ENCODE measurements around the gene ADIPOR1.
"Not testable (repeated sequence)": the region's sequence is repeated elsewhere in the genome, so short reads cannot be mapped to it uniquely, and the experiment has no call there.

ADIPOR1 gene

DNA sequence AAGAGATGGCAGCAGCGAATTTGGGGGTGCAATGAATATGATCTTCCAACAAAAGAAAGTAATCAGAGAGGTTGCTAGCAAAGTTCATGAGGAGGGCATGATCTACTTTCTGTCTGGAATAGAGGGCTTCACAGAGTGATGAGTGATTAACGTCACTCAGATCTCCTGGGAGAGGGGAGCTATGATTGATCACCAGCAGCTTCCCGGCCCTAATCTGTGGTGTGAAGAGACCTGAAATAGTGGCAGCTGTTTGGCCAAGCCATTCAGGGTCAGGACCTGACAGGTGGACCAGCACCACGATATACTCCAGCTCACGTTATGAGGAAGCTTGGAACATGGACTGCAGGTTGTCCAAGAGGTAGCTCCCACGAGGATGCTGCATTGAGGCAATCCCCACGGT, 29.1 kb upstream of the ADIPOR1 start:
- Histone ChIP-seq H3K79me1 (ENCODE audit: low read depth, low read length) (no peaks in the 10 kb centered on the region), H3K36me3 (replicated peaks in 1 of 2; ENCODE audit: control insufficient read depth in 2 of 2, insufficient read depth in 2 of 2, low read length in 2 of 2) (no peaks in the 10 kb centered on the region), H2BK5ac (ENCODE audit: low read length) (no peak overlapping the region), H3K18ac (ENCODE audit: low read length) (no peak overlapping the region), H3K23ac (ENCODE audit: low read depth, low read length, poor library complexity) (no peak overlapping the region), H2AK5ac (ENCODE audit: low read depth, low read length) (no peak overlapping the region), H3K4ac (ENCODE audit: low read length) (no peak overlapping the region), H2AFZ (ENCODE audit: low read length) (no peak overlapping the region), H3K9ac (ENCODE audit: low read depth, low read length, poor library complexity) (no peak overlapping the region), H3K14ac (ENCODE audit: low read length) (no peak overlapping the region), H3K4me2 (ENCODE audit: insufficient read depth, low read length, poor library complexity, severe bottlenecking) (no peak overlapping the region), H3K4me3 (ENCODE audit: low read length in 2 of 2) (no peak overlapping the region), H4K91ac (ENCODE audit: low read depth, low read length, poor library complexity) (no peak overlapping the region), H4K8ac (ENCODE audit: low read depth, low read length) (no peak overlapping the region), H2BK15ac (ENCODE audit: low read length) (no peak overlapping the region), H3K27ac (replicated peaks; ENCODE audit: low read length) (no peak overlapping the region), H2BK12ac (ENCODE audit: low read length) (no peak overlapping the region), H2BK120ac (ENCODE audit: low read depth, low read length) (no peak overlapping the region), H3K27me3 (ENCODE audit: control insufficient read depth in 3 of 3, insufficient read depth in 3 of 3, low read depth in 1 of 3, low read length in 3 of 3) (peaks cover 0 to 54% (median 3%) of the 10 kb centered on the region in 3 experiments), H3K9me3 (replicated peaks in 1 of 2; ENCODE audit: control insufficient read depth in 2 of 2, insufficient read depth in 1 of 2, low read depth in 1 of 2, low read length in 2 of 2) (no peaks in the 10 kb centered on the region), H3K4me1 (ENCODE audit: control insufficient read depth in 2 of 2, insufficient read depth in 1 of 2, low read depth in 1 of 2, low read length in 2 of 2) (no peaks in the 10 kb centered on the region)
- no peak for DNase-seq (ENCODE audit: low spot score)
- no CpG with 5 or more reads among the region's 7 CpGs for WGBS, 2 donors (ENCODE audit: extremely low coverage in 2 of 2, insufficient read length in 2 of 2, insufficient replicate concordance in 1 of 2)

DNA sequence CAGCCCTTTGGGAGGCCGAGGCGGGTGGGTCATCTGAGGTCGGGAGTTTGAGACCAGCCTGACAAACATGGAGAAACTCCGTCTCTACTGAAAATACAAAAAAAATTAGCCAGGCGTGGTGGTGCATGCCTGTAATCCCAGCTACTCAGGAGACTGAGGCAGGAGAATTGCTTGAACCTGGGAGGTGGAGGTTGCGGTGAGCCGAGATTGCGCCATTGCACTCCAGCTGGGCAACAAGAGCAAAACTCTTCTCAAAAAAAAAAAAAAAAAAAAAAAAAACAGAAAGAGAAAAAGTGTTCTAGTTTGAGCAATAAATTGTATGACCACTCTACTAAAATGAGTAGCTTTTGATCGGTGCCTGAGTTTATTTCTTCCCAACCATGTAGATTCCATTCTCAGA, 28.0 kb upstream of the ADIPOR1 start:
- H2AFZ ChIP-seq (ENCODE audit: low read length); H2BK5ac ChIP-seq (ENCODE audit: low read length); DNase-seq (ENCODE audit: low spot score); H3K14ac ChIP-seq (ENCODE audit: low read length); H3K4me3 ChIP-seq (ENCODE audit: low read length in 2 of 2); H3K23ac ChIP-seq (ENCODE audit: low read depth, low read length, poor library complexity); H3K79me1 ChIP-seq (ENCODE audit: low read depth, low read length); H2BK15ac ChIP-seq (ENCODE audit: low read length); H3K9me3 ChIP-seq (replicated peaks in 1 of 2; ENCODE audit: control insufficient read depth in 2 of 2, insufficient read depth in 1 of 2, low read depth in 1 of 2, low read length in 2 of 2); H3K9ac ChIP-seq (ENCODE audit: low read depth, low read length, poor library complexity); H3K4ac ChIP-seq (ENCODE audit: low read length); H3K27ac ChIP-seq (replicated peaks; ENCODE audit: low read length); H3K18ac ChIP-seq (ENCODE audit: low read length); H2AK5ac ChIP-seq (ENCODE audit: low read depth, low read length); H3K4me1 ChIP-seq (ENCODE audit: control insufficient read depth in 2 of 2, insufficient read depth in 1 of 2, low read depth in 1 of 2, low read length in 2 of 2); H3K4me2 ChIP-seq (ENCODE audit: insufficient read depth, low read length, poor library complexity, severe bottlenecking); H2BK120ac ChIP-seq (ENCODE audit: low read depth, low read length); H4K91ac ChIP-seq (ENCODE audit: low read depth, low read length, poor library complexity); H3K36me3 ChIP-seq (replicated peaks in 1 of 2; ENCODE audit: control insufficient read depth in 2 of 2, insufficient read depth in 2 of 2, low read length in 2 of 2); H2BK12ac ChIP-seq (ENCODE audit: low read length); H4K8ac ChIP-seq (ENCODE audit: low read depth, low read length): not testable (repeated sequence)
- peaks cover 0 to 49% (median 1%) of the 10 kb centered on the region in 3 experiments for H3K27me3 ChIP-seq (ENCODE audit: control insufficient read depth in 3 of 3, insufficient read depth in 3 of 3, low read depth in 1 of 3, low read length in 3 of 3)
- no CpG with 5 or more reads among the region's 9 CpGs for WGBS, 2 donors (ENCODE audit: extremely low coverage in 2 of 2, insufficient read length in 2 of 2, insufficient replicate concordance in 1 of 2)

DNA sequence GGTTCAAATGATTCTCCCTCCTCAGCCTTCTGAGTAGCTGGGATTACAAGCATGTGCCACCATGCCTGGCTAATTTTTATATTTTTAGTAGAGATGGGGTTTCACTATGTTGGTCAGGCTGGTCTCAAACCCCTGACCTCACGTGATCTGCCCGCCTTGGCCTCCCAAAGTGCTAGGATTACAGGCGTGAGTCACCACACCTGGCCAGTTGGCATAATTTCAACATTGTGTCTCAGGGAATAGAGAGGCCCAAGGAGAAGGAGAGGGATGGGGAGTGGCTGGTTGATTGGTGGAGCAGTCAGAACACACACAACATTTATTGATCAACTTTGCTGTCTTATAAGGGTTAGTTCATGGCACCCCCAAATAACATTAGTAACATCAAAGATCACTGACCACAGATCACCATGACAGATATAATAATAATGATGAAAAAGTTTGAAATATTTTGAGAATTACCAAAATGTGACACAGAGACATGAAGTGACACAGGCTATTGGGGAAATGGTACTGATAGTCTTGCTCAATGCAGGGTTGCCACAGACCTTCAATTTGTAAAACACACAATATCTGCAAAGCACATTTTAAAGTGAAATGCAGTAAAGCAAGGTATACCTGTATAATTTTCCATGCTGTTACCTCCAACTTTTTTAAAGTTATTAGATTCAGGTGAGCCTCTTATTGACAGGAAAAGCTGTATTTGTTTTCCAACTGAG, 24.8 kb upstream of the ADIPOR1 start:
- Histone ChIP-seq H3K14ac (ENCODE audit: low read length) (no peak overlapping the region), H3K27ac (replicated peaks; ENCODE audit: low read length) (no peak overlapping the region), H3K23ac (ENCODE audit: low read depth, low read length, poor library complexity) (no peak overlapping the region), H4K91ac (ENCODE audit: low read depth, low read length, poor library complexity) (no peak overlapping the region), H3K4me1 (ENCODE audit: control insufficient read depth in 2 of 2, insufficient read depth in 1 of 2, low read depth in 1 of 2, low read length in 2 of 2) (no peaks in the 10 kb centered on the region), H2AK5ac (ENCODE audit: low read depth, low read length) (no peak overlapping the region), H3K9ac (ENCODE audit: low read depth, low read length, poor library complexity) (no peak overlapping the region), H2AFZ (ENCODE audit: low read length) (no peak overlapping the region), H3K4me2 (ENCODE audit: insufficient read depth, low read length, poor library complexity, severe bottlenecking) (no peak overlapping the region), H3K4ac (ENCODE audit: low read length) (no peak overlapping the region), H4K8ac (ENCODE audit: low read depth, low read length) (no peak overlapping the region), H3K79me1 (ENCODE audit: low read depth, low read length) (no peaks in the 10 kb centered on the region), H3K36me3 (replicated peaks in 1 of 2; ENCODE audit: control insufficient read depth in 2 of 2, insufficient read depth in 2 of 2, low read length in 2 of 2) (no peaks in the 10 kb centered on the region), H3K18ac (ENCODE audit: low read length) (no peak overlapping the region), H3K4me3 (ENCODE audit: low read length in 2 of 2) (no peak overlapping the region), H2BK5ac (ENCODE audit: low read length) (no peak overlapping the region), H2BK12ac (ENCODE audit: low read length) (no peak overlapping the region), H3K27me3 (ENCODE audit: control insufficient read depth in 3 of 3, insufficient read depth in 3 of 3, low read depth in 1 of 3, low read length in 3 of 3) (peaks cover 0 to 48% (median 1%) of the 10 kb centered on the region in 3 experiments), H2BK120ac (ENCODE audit: low read depth, low read length) (no peak overlapping the region), H3K9me3 (replicated peaks in 1 of 2; ENCODE audit: control insufficient read depth in 2 of 2, insufficient read depth in 1 of 2, low read depth in 1 of 2, low read length in 2 of 2) (no peaks in the 10 kb centered on the region), H2BK15ac (ENCODE audit: low read length) (no peak overlapping the region)
- WGBS, 2 donors (ENCODE audit: extremely low coverage in 2 of 2, insufficient read length in 2 of 2, insufficient replicate concordance in 1 of 2), result no CpG with 5 or more reads among the region's 3 CpGs
- no peak for DNase-seq (ENCODE audit: low spot score)

DNA sequence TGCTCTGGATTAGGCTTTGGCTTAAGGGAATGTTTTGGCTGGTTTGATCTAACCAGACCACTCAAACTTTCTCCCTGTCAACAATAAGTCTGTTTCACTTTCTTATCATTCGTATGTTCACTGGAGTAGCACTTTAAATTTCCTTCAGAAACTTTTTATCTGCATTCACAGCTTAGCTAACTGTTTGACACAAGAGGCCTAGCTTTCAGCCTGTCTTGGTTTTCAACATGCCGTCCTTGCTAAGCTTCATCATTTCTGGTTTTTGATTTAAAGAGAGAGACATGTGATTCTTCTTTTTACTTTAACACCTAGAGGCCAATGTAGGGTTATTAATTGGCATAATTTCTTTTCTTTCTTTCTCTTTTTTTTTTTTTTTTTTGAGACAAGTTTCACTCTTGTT, 23.8 kb upstream of the ADIPOR1 start:
- H3K27ac ChIP-seq (replicated peaks; ENCODE audit: low read length), result no peak overlapping the region
- H2BK5ac ChIP-seq (ENCODE audit: low read length), result no peak overlapping the region
- H2BK15ac ChIP-seq (ENCODE audit: low read length), result no peak overlapping the region
- no peaks in the 10 kb centered on the region for H3K4me1 ChIP-seq (ENCODE audit: control insufficient read depth in 2 of 2, insufficient read depth in 1 of 2, low read depth in 1 of 2, low read length in 2 of 2)
- no peak overlapping the region for H3K4me2 ChIP-seq (ENCODE audit: insufficient read depth, low read length, poor library complexity, severe bottlenecking)
- H3K4ac ChIP-seq (ENCODE audit: low read length), result no peak overlapping the region
- H3K4me3 ChIP-seq (ENCODE audit: low read length in 2 of 2), result no peak overlapping the region
- DNase-seq (ENCODE audit: low spot score), result no peak
- H3K36me3 ChIP-seq (replicated peaks in 1 of 2; ENCODE audit: control insufficient read depth in 2 of 2, insufficient read depth in 2 of 2, low read length in 2 of 2), result no peaks in the 10 kb centered on the region
- no CpG with 5 or more reads among the region's 2 CpGs for WGBS, 2 donors (ENCODE audit: extremely low coverage in 2 of 2, insufficient read length in 2 of 2, insufficient replicate concordance in 1 of 2)
- H4K91ac ChIP-seq (ENCODE audit: low read depth, low read length, poor library complexity), result no peak overlapping the region
- H2BK120ac ChIP-seq (ENCODE audit: low read depth, low read length), result no peak overlapping the region
- no peaks in the 10 kb centered on the region for H3K79me1 ChIP-seq (ENCODE audit: low read depth, low read length)
- H2AK5ac ChIP-seq (ENCODE audit: low read depth, low read length), result no peak overlapping the region
- H3K9ac ChIP-seq (ENCODE audit: low read depth, low read length, poor library complexity), result no peak overlapping the region
- H3K14ac ChIP-seq (ENCODE audit: low read length), result no peak overlapping the region
- no peak overlapping the region for H3K23ac ChIP-seq (ENCODE audit: low read depth, low read length, poor library complexity)
- H2AFZ ChIP-seq (ENCODE audit: low read length), result no peak overlapping the region
- no peak overlapping the region for H3K18ac ChIP-seq (ENCODE audit: low read length)
- H3K27me3 ChIP-seq (ENCODE audit: control insufficient read depth in 3 of 3, insufficient read depth in 3 of 3, low read depth in 1 of 3, low read length in 3 of 3), result peaks cover 0 to 48% (median 1%) of the 10 kb centered on the region in 3 experiments
- H2BK12ac ChIP-seq (ENCODE audit: low read length), result no peak overlapping the region
- no peaks in the 10 kb centered on the region for H3K9me3 ChIP-seq (replicated peaks in 1 of 2; ENCODE audit: control insufficient read depth in 2 of 2, insufficient read depth in 1 of 2, low read depth in 1 of 2, low read length in 2 of 2)
- H4K8ac ChIP-seq (ENCODE audit: low read depth, low read length), result no peak overlapping the region
